Cardiac muscle cell (in vitro differentiated cells and primary cell): ENCODE measurements around the gene SAMD4B. TPM values are rescaled to one million over a fixed set of nuclear protein-coding genes. Genes with fewer than 3 reads are reported as not detected.
"Not testable (repeated sequence)": the region's sequence is repeated elsewhere in the genome, so short reads cannot be mapped to it uniquely, and the experiment has no call there.

Experiments
- DNase-seq, 2 donors: peaks; one replicate each; pipeline versions ENCODE4 v3.0.0 to v3.0.0-alpha.2; 2010 to 2017; ENCODE audit warnings: low read depth in 1 of 2, low spot score in 1 of 2
- H3K27ac ChIP-seq: fragments of 200-600 bp; sonication (generic); 2 replicates; pipeline ENCODE4 v1.5.1; 2016
- H3K27me3 ChIP-seq: fragments of 200-600 bp; sonication (generic); 2 replicates; pipeline ENCODE4 v1.6.0; 2016; ENCODE audit warnings: control low read depth
- H3K36me3 ChIP-seq: fragments of 200-600 bp; sonication (generic); 2 replicates; pipeline ENCODE4 v1.5.1; 2016; ENCODE audit warnings: control low read depth
- H3K4me1 ChIP-seq: fragments of 200-600 bp; sonication (generic); 2 replicates; pipeline ENCODE4 v1.8.1; 2017; ENCODE audit warnings: low read depth, mild to moderate bottlenecking, mixed run types
- H3K4me3 ChIP-seq: fragments of 200-600 bp; sonication (generic); 2 replicates; pipeline ENCODE4 v1.5.1; 2016; ENCODE audit warnings: mild to moderate bottlenecking
- H3K9me3 ChIP-seq: fragments of 200-600 bp; sonication (generic); 2 replicates; pipeline ENCODE4 v1.5.1; 2017; ENCODE audit warnings: low read depth, mild to moderate bottlenecking, control low read depth
- CTCF ChIP-seq: IDR thresholded peaks from 2 replicates; pipeline ENCODE4 v1.5.1; 2012; ENCODE audit warnings: low read depth, mild to moderate bottlenecking, low read length
- polyA plus RNA-seq: library from polyadenylated mRNA; unstranded; fragments of >200 nt; fragmentation: Nextera tagmentation; extraction: Ambion mirVana; gene quantifications from 2 replicates; pipeline ENCODE4 v1.2.1, GENCODE V29; 2016
- total RNA-seq: library from RNA; depleted of rRNA; stranded (reverse); fragments of >200 nt; gene quantifications from 2 replicates; pipeline ENCODE4 v1.2.3, GENCODE V29; 2016

Gene SAMD4B
- total and polyA plus RNA-seq, 2 experiments from 2014 or later: 120 to 183 TPM

DNA sequence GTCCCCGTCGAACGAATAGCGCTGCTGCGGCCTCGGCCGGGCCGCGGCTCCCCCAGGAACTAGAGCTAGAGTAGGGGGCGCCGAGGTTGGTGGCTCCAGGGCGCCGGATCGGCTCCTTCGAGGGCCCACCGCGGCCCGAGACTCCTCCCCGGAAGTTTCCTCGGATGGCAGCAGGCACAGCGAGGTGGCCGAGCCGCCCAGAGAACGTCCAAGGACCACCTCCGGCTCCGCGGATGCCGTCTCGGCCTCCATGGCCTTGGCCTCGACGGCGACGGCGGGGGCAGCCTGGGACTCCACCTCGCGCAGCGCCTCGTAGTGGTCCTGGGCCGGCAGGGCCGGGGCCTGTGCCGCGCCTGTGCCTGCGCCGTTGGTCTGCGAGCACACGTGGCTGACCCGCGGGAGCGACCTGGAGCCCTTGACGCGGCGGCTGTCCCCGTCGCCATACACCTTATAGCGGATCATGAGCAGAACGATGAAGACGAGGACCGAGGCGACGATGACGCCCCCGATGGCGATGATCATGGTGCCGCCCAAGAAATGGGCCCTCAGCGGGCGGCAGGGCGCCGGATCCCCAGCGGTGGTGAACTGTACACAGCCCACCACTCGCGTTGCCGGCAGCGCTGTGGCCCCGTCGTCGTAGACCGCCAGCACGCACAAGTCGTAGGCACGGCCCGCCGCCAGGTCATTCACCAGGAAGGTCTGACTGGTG, 34.2 kb upstream of the SAMD4B start:
- Histone ChIP-seq H3K36me3 (peaks cover 4% of the 10 kb centered on the region), H3K27me3 (no peaks in the 10 kb centered on the region), H3K9me3 (no peaks in the 10 kb centered on the region), H3K27ac (no peak overlapping the region), H3K4me1 (peaks cover 36% of the 10 kb centered on the region), H3K4me3 (peak overlapping the region; percentile 48)
- DNase-seq: no peak
- no peak for TF ChIP-seq CTCF

DNA sequence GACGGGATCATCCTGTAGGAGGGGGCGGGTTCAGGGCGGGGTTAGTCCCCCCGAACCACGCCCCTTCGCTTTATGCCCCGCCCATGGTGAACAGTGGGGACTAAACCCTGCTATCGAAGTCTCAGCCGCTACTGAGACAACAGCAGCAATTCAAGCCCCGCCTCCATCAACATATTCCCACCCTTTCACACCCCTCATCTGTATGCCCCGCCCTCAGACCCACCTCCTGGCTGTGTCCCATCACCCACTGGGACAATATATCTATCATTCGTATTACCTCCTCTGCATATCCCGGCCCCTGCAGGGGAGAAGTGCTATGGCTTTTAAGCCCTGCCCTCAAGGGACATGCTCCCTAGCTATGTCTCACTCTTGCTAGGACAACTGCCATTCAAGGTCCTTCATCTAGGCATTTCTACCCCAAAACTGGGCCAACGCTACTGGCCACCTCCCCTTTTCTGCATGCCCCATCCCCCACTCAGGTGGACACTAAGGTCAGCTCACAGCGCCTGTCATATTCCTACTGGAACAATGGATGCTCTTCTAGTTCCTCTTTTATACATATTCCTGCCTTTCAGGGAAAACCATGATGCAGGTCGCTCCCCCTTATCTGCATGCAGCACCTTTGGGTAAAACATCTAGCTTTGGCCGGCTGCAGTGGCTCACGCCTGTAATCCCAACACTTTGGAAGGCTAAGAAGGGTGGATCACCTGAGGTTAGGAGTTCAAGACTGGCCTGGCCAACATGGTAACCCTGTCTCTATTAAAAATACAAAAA, 33.5 kb upstream of the SAMD4B start:
- no peak for TF ChIP-seq CTCF
- peak; percentile 14 to 37 for DNase-seq
- no peak overlapping the region for H3K4me3 ChIP-seq

GRCh38 chr19:39309305-39309670, 32.9 kb upstream of the SAMD4B start:
- H3K27ac ChIP-seq, H3K4me3 ChIP-seq, H3K9me3 ChIP-seq, H3K27me3 ChIP-seq, DNase-seq: not testable (repeated sequence)
- Histone ChIP-seq H3K36me3 (peaks cover 16% of the 10 kb centered on the region), H3K4me1 (peaks cover 29% of the 10 kb centered on the region)

More for the DNA sequence above, 33.5 kb upstream of the SAMD4B start:
- H3K27me3 ChIP-seq: no peaks in the 10 kb centered on the region
- H3K27ac ChIP-seq: no peak overlapping the region
- peaks cover 10% of the 10 kb centered on the region for H3K36me3 ChIP-seq
- H3K9me3 ChIP-seq: no peaks in the 10 kb centered on the region
- peaks cover 32% of the 10 kb centered on the region for H3K4me1 ChIP-seq

GRCh38 chr19:39310558-39311311, 31.5 kb upstream of the SAMD4B start:
- no peaks in the 10 kb centered on the region for H3K27me3 ChIP-seq
- H3K4me1 ChIP-seq: peaks cover 21% of the 10 kb centered on the region
- no peak overlapping the region for H3K4me3 ChIP-seq
- no peak for TF ChIP-seq CTCF
- peaks cover 18% of the 10 kb centered on the region for H3K36me3 ChIP-seq
- H3K27ac ChIP-seq: peak overlapping the region; percentile 61
- peak; percentile 31 to 68 for DNase-seq
- no peaks in the 10 kb centered on the region for H3K9me3 ChIP-seq

GRCh38 chr19:39314016-39314728, 28.0 kb upstream of the SAMD4B start:
- Histone ChIP-seq H3K27ac (no peak overlapping the region), H3K36me3 (peaks cover 18% of the 10 kb centered on the region), H3K27me3 (no peaks in the 10 kb centered on the region), H3K4me1 (peaks cover 7% of the 10 kb centered on the region), H3K4me3 (no peak overlapping the region), H3K9me3 (no peaks in the 10 kb centered on the region)
- TF ChIP-seq CTCF: no peak
- no peak for DNase-seq
